Activated naive CD4-positive, alpha-beta T cell treated with anti-CD3 and anti-CD28 coated beads, Interleukin-2, amount 50 U/mL, for 24 hours (primary cell): Measurements from ENCODE around the gene SF3A2.

ENCODE experiments used
- H3K27ac Mint-ChIP-seq: one replicate; pipeline ENCODE4 v1.8.0; 2021; ENCODE audit warnings: mild to moderate bottlenecking, mixed read lengths
- H3K27me3 Mint-ChIP-seq: one replicate; pipeline ENCODE4 v1.8.0; 2021; ENCODE audit warnings: mixed read lengths
- H3K36me3 Mint-ChIP-seq: one replicate; pipeline ENCODE4 v1.8.0; 2021; ENCODE audit warnings: mixed read lengths
- H3K4me1 Mint-ChIP-seq: one replicate; pipeline ENCODE4 v1.8.0; 2021; ENCODE audit warnings: mixed read lengths
- H3K4me3 Mint-ChIP-seq: one replicate; pipeline ENCODE4 v1.8.0; 2021; ENCODE audit warnings: mild to moderate bottlenecking, mixed read lengths
- H3K9me3 Mint-ChIP-seq: one replicate; pipeline ENCODE4 v1.8.0; 2021; ENCODE audit warnings: mixed read lengths

The SF3A2 gene

DNA sequence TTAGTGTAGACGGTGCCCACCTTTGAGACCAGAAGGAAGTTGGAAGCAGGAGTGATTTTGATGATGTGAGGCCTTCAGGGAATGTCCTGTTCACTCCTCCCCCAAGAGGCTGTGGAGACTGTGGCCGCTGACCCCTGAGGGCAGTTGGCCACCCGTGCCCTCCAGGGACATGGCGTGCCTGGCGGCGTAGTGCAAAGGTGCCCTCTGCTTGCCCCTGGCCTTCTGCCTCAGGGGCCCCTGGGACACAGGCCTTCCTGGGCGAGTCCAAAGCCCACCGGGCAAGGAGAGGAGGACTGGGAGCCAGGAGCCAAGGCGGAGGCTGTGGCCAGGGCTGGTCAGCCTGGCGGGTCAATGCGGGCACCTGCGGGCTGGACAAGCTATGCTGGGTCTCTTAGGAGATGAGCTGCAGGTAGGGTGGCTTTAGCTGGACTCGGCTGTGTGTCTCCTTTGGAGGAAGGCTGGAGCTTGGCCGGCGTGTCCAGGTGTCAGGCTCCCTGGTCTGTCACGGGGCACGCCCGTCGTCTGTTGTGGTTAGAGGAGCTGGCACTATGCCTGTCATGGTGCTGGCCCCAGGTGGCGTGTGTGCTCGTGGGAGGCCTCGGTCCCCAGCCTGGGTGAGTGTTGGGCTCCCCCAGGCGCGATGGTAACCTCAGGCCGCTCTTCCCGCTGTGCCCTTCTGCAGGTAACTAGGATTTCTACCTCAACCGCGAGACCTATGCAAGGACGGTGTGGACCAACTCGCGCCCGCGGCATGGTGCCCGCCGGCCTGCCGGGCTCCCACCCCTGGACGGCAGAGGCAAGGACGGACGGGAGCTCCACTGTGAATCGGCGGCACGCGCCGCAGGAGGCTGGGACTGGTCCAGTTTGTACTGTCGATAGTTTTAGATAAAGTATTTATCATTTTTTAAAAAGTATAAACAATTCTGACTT, 7.3 kb upstream of the SF3A2 start:
- Mint-ChIP-seq H3K4me3 (no peak overlapping the region), H3K4me1 (peaks cover 5% of the 10 kb centered on the region), H3K9me3 (no peaks in the 10 kb centered on the region), H3K27me3 (no peaks in the 10 kb centered on the region), H3K36me3 (peaks cover 1% of the 10 kb centered on the region), H3K27ac (peak overlapping the region; percentile 70)

DNA sequence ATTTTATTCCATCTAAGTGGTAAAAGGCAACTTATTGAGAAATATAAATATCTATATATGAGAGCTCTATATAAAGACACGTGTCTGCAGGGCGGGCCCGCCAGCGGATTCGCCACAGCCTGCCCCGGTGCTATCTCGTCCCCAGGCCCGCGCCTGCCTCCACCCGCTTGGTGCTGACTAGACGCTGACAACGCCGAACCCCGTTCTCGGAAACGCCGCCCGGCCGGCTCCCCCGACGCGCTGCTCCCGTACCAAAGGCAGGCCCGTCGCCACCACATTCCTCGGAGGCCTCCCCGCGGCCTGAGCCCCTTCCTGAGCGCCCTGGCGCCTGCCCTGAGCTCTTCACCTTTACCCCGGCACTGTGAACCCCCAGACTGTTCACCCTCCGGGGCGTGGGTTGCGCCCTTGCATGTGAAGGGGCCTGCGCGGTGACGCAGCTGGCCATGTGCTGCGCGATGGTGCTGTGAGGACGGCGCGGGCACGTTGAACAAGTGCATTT, 6.5 kb upstream of the SF3A2 start:
- Mint-ChIP-seq H3K4me3 (no peak overlapping the region), H3K36me3 (peaks cover 1% of the 10 kb centered on the region), H3K27me3 (no peaks in the 10 kb centered on the region), H3K4me1 (peaks cover 11% of the 10 kb centered on the region), H3K9me3 (no peaks in the 10 kb centered on the region), H3K27ac (no peak overlapping the region)

DNA sequence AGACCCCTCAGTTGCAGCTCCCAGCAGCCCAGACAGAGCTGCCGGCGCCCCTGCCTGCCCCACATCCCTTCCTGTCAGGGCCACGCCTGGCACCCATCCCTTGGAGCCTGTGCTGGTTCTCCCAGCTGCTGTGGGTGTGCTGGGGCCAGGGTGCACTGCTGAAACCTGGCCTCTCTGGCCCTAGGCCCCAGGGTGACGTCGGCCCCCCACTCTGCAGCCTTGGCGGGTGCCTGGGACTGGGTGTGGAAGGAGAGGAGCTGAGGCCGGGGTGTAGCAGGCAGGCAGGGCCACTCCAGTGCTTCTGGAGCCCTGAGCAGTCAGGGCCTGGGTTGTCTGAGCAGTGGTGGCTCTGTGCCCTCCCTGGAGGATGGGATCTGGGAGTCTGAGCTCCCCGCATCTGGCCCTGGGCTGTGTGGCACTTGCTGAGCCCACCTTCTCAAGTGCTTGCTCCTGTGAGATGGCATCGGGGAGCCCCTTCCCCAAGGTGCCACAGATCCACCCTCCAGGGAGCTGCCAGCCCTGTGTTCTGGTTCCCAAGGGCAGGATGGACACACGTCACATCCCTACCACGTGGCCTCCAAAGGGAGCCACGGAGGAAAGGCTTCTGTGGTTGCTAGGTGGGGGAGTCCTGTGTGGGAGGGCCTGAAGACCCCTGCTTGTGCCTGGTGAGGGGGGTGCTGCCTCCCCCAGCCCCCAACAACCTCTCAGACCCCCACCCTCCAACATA, 5.7 kb upstream of the SF3A2 start:
- H3K36me3 Mint-ChIP-seq: peaks cover 1% of the 10 kb centered on the region
- no peaks in the 10 kb centered on the region for H3K27me3 Mint-ChIP-seq
- no peak overlapping the region for H3K4me3 Mint-ChIP-seq
- peaks cover 14% of the 10 kb centered on the region for H3K4me1 Mint-ChIP-seq
- H3K9me3 Mint-ChIP-seq: no peaks in the 10 kb centered on the region
- H3K27ac Mint-ChIP-seq: no peak overlapping the region

DNA sequence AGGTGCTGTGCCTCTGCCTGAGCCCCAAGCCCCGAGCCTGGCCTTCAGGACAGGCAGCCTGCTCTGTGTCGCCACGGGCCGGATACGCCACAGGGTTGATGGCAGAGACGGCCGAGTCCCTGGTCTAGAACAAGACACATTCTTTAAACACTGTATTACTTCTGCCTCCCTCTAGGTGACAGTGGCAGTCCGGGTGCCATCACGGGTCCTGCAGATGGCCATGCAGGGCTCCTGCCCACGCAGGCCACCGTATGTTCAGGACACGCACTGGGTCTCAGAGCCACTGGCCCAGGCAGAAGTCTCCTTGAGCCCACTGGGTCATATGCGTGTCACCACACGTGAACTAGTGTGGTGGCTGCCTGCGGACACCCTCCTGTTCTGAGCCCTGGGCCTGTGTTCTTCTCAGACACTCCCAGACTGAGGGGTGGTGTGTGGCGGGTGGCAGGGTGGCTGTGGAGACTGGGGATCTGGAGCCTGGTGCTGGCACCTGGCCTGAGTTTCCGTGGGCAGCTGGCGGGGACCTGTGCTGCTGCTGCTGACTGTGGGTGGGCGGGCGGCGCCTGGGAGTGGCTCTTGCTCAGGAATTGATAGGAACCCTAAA, 4.9 kb upstream of the SF3A2 start:
- Mint-ChIP-seq H3K4me3 (no peak overlapping the region), H3K4me1 (peaks cover 16% of the 10 kb centered on the region), H3K27ac (peak overlapping the region; percentile 8), H3K27me3 (no peaks in the 10 kb centered on the region), H3K9me3 (no peaks in the 10 kb centered on the region), H3K36me3 (peaks cover 3% of the 10 kb centered on the region)

DNA sequence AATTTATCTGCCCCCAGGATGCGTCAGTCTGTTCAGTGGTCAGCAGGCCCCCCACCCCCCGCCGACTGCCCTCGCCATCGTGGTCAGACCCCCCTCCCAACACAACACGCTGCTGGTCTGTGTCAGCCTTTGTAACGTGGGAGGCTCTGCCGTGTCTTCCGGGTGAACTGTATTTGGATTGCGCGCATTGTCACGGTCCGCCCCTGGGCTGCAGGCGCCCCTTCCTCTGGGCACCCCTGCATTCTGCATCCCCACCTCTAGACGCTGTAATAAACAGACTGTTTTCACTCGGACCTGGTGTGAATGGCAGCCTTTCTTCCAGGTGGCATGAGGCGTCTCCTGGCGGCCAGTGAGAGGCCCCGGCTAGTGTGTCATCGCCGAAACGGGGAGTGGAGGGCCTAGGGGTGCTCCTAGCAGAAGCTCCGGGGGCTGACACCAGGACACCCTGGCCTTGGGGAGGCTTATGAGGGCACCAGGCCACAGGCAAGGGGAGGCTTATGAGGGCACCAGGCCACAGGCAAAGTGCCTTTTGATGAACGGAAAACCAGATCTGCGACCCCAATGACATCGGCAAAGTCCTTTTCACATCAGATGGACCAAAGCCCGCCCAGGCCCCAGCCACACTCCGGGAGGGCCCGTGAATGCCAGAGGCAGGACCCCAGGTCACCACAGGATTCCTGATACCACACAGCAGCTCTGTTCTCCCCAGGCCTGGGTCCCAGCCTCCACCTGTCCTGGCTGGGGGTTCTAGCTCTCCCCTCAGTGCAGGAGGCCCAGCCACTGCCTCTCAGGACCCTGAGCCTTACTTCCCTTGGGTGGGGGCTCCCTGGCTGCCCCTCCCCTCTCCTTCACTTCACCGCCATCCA, 4.1 kb upstream of the SF3A2 start:
- no peaks in the 10 kb centered on the region for H3K27me3 Mint-ChIP-seq
- H3K4me3 Mint-ChIP-seq: no peak overlapping the region
- peaks cover 18% of the 10 kb centered on the region for H3K4me1 Mint-ChIP-seq
- no peaks in the 10 kb centered on the region for H3K9me3 Mint-ChIP-seq
- H3K36me3 Mint-ChIP-seq: peaks cover 3% of the 10 kb centered on the region
- H3K27ac Mint-ChIP-seq: peak overlapping the region; percentile 55

DNA sequence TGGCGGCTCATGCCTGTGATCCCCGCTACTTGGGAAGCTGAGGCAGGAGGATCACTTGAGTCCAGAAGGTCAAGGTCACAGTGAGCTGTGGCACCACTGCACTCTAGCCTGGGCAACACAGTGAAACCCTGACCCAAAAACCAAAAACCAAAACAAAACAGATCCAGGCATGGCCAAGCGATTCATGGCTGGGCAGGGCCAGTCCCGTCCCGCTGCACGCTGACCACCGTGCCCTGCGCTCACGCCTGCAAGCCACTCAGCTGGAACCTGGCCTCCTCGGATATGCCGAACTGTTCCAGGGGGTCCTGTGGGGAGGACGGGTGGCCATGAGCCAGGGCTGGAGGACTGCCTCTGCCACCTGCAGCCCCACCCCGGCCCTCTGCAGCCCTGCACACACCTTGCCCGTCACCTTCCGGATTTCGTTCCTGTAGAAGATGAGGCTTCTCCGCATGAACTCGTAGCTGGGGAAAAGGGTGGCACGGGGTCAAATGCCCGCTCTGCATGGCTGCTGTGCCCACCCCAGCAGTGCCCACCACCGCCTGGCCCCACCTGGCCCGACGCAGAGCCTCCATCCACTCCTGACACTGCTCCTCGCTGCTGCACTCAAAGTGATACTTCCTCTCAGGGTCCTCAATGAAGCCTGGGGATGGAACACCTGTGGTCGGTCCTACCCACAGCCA, 2.9 kb upstream of the SF3A2 start:
- Mint-ChIP-seq H3K9me3 (no peaks in the 10 kb centered on the region), H3K27ac (no peak overlapping the region), H3K36me3 (peaks cover 9% of the 10 kb centered on the region), H3K27me3 (no peaks in the 10 kb centered on the region), H3K4me3 (peak overlapping the region; percentile 97), H3K4me1 (peaks cover 30% of the 10 kb centered on the region)

DNA sequence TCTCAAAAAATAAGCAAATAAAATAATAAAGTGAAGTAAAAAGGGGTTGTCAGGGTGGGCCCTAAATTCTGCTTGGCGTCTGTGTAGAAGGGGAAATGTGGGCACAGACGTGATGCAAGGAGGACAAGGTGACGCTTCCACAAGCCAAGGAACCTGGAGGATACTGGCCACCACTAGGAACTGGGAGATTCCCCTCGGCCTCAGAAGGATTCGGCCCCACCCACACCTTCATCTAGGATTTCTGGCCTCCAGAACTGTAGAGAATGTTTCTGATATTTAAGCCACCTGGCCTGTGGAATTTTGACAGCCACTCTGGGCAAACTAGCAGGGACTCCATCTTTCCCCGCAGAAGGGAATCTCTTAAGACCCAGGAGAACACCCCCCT, 1.6 kb upstream of the SF3A2 start:
- Mint-ChIP-seq H3K9me3 (no peaks in the 10 kb centered on the region), H3K4me1 (peaks cover 42% of the 10 kb centered on the region), H3K27me3 (no peaks in the 10 kb centered on the region), H3K4me3 (peak overlapping the region; percentile 97), H3K27ac (peak overlapping the region; percentile 92), H3K36me3 (peaks cover 13% of the 10 kb centered on the region)

DNA sequence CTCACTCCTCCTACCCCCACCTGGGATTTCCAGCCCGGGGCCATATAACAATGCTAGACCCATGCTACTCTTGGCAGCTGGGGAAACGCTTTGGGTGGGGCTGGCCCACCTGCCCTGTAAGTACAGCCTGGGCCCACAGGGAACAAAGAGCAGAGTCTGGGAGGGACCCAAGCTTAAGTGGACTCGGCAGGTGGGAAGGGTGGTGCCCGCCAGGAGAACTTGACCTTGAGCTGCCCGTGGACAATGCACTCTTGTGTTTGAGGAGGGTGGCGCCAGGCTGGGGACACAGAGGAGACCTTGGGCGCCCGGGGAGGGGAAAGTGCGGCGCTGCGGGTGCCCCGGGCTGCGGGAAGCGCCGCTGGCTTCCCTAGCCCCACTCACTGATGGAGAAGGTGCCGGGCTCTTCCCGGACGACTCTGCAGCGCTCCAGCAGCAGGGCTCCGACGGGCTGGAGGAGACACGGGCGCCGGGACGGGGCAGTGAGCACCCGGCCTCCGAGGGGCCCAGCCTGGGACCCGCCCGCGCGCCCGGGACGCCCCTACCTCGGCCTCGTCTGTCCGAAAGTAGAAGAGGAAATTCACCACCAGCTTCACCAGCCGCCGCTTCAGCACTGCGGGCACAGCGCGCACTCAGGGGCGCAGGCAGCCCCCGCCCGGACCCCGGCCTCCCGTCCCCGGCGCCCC, 1.1 kb upstream of the SF3A2 start:
- Mint-ChIP-seq H3K27me3 (no peaks in the 10 kb centered on the region), H3K27ac (peak overlapping the region; percentile 92), H3K9me3 (no peaks in the 10 kb centered on the region), H3K36me3 (peaks cover 13% of the 10 kb centered on the region), H3K4me3 (peak overlapping the region; percentile 97), H3K4me1 (peaks cover 47% of the 10 kb centered on the region)

DNA sequence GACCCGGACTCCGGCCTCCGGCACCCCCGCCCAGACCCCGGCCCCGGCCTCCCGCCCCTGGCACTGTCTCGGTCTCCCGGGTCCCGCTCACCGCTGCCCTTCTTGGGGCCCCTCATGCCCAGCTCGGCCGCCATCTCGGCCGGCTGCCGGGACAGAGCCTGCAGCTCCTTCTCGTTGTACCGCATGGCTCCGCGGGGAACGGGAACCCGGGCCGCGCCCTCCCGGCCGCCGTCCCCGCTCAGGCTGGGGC, 635 bp upstream of the SF3A2 start:
- H3K4me1 Mint-ChIP-seq: peaks cover 52% of the 10 kb centered on the region
- H3K27me3 Mint-ChIP-seq: no peaks in the 10 kb centered on the region
- H3K36me3 Mint-ChIP-seq: peaks cover 13% of the 10 kb centered on the region
- H3K27ac Mint-ChIP-seq: no peak overlapping the region
- peak overlapping the region; percentile 97 for H3K4me3 Mint-ChIP-seq
- no peaks in the 10 kb centered on the region for H3K9me3 Mint-ChIP-seq

DNA sequence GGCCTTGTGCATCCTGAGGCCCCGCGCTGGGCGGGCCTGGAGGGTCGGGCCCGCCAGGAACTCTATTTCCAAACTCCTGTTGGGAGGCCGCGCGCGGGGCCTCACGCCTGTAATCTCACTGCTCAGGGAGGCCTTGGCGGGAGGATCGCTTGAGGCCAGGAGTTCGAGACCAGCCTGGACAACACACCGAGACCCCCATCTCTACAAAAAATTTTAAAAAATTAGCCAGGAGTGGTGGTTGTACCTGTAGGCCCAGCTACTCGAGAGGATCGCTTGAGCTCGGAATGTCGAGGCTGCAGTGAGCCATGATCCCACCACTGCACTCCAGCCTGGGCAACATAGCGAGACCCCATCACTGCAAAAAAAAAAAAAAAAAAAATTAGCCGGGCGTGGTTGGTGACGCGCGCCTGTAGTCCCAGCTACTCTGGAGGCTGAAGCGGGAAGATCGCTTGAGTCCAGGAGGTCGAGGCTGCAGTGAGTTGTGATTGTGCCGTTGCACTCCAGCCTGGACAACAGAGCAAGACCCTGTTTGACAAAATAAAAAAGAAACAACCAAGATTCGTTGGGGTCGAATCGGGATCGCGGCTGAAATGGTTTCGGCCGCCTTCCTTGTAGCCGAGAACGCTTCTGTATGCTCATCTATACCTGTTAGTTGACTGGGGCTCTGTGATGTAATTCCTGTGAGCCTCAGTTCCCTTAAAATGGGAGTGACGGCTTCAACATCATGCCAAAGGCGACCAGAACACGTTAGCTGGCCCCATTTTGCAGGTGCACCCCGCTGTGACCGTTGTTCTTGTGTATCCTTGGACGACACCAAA, 636 bp downstream of the SF3A2 start:
- Mint-ChIP-seq H3K36me3 (peaks cover 13% of the 10 kb centered on the region), H3K4me1 (peaks cover 62% of the 10 kb centered on the region), H3K27me3 (no peaks in the 10 kb centered on the region), H3K27ac (peak overlapping the region; percentile 79), H3K4me3 (peak overlapping the region; percentile 97), H3K9me3 (no peaks in the 10 kb centered on the region)

DNA sequence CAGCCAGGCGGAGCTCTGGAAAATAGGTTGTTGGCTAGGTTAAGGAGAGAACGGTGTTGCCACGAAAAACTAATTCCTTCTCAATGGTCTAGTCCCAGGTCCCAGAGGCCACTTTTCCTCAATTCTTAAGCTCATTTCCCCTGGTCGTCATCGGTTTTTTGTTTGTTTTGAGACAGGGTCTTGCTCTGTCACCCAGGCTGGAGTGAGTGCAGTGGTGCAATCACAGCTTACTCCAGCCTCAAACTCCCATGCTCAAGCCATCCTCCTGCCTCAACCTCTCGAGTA, 1.2 kb downstream of the SF3A2 start:
- no peaks in the 10 kb centered on the region for H3K9me3 Mint-ChIP-seq
- H3K4me3 Mint-ChIP-seq: peak overlapping the region; percentile 97
- no peaks in the 10 kb centered on the region for H3K27me3 Mint-ChIP-seq
- peaks cover 68% of the 10 kb centered on the region for H3K4me1 Mint-ChIP-seq
- H3K27ac Mint-ChIP-seq: peak overlapping the region; percentile 79
- H3K36me3 Mint-ChIP-seq: peaks cover 13% of the 10 kb centered on the region

DNA sequence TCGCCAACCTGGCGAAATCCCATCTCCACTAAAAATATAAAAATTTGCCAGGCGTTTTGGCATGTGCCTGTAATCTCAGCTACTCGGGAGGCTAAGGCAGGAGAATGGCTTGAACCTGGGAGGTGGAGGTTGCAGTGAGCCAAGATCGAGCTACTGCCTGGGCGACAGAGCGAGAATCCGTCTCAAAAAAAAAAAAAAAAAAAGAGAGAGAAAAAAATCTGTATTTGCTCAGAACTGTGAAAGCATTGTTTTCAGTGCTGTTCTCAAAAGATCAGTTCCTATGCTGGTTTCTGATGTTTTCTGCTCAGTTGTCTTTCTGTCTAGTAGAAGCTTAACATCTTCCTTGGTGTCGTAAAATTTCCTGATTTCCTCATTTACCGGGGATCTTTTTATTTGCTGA, 2.5 kb downstream of the SF3A2 start:
- H3K9me3 Mint-ChIP-seq: no peaks in the 10 kb centered on the region
- H3K4me3 Mint-ChIP-seq: peak overlapping the region; percentile 97
- H3K27me3 Mint-ChIP-seq: no peaks in the 10 kb centered on the region
- peak overlapping the region; percentile 89 for H3K27ac Mint-ChIP-seq
- H3K4me1 Mint-ChIP-seq: peaks cover 67% of the 10 kb centered on the region
- H3K36me3 Mint-ChIP-seq: peaks cover 13% of the 10 kb centered on the region

DNA sequence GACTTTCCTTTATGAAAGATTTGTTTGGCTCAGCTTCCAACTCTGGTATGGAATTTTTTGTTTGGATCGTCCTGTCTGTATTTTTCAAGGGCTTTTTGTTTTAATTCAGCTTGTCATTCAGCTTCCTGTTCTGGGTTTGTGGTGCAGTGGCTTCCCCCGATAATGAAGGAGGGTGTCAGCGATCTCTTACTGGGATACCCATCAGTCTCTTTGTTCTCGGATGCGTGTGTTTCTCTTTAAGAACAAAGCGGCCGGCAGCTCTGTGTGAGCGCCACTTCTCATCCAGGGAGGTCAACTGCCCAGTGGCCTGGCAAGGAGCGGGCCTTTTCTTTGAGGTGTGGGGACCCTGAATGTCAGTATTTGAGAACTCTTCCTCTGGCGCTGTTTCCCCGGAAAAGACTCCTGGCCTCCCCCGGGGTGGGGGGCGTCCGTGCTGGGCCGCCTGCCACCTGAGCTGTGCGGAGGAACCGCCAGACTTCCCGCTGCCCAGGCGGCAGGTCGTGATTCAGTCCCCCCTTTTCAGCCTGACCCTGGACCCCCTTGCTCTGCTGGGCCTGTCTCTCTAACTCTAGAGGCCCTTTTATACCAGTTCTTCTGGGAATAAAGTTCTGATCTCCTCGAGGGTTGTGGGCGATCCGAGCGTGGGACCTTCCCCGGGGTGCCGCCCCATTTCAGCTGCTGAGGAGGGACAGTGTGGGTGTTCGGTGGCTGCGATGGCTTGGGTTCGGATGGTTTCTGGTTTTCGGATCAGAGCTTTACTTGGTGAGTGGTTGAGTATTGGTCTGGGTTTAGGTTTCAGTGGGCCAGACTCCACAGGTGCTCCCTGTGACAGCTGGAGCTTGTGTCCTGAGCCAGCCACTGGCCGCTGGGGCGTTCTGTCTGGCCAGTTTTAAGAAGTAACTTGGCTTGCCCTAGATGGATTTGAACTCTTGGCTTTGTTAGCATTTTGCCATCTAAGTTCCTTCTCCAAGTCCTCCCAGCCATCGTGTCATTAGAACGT, 3.4 kb downstream of the SF3A2 start:
- no peaks in the 10 kb centered on the region for H3K9me3 Mint-ChIP-seq
- H3K4me1 Mint-ChIP-seq: peaks cover 59% of the 10 kb centered on the region
- peak overlapping the region; percentile 97 for H3K4me3 Mint-ChIP-seq
- H3K27ac Mint-ChIP-seq: peak overlapping the region; percentile 89
- H3K36me3 Mint-ChIP-seq: peaks cover 13% of the 10 kb centered on the region
- no peaks in the 10 kb centered on the region for H3K27me3 Mint-ChIP-seq
